ENCODE measurements around the gene TBC1D32. TPM values are rescaled to one million over a fixed set of nuclear protein-coding genes. Genes with fewer than 3 reads are reported as not detected.

TBC1D32 gene
- 0.42 to 1.7 TPM (median 0.87 TPM) in 5 replicates for total RNA-seq (2022; extraction: Qiagen RNA extraction; ENCODE audit: low read depth)

GRCh38 chr6:121334299-121335086, at the start of gene TBC1D32:
TSS of gene TBC1D32 (minus strand) at chr6:121334480. CDS start at chr6:121334430, 50 bp downstream.

Other genes with a start within 250 kb of the TBC1D32 start
- 47.2 to 79.8 TPM (median 68.1 TPM) in 5 replicates for gene GJA1, start 101.2 kb upstream of the TBC1D32 start, total RNA-seq (2022; extraction: Qiagen RNA extraction; ENCODE audit: low read depth)

All from A549 treated with ZK216348 at 1 μM for 4 hours (cell line).